Natural killer cell (primary cell): Measurements from ENCODE around the gene PDZRN3. TPM values are rescaled to one million over a fixed set of nuclear protein-coding genes. Genes with fewer than 3 reads are reported as not detected.

Source experiments
- ATAC-seq, 3 donors: fragments of 150-1000 bp in 2 of 3; fragments of 200-7000 bp in 1 of 3; cut with Tn5 transposase; 1 replicate in 1 of 3; 2 replicates in 2 of 3; pipeline ENCODE4 v1.10.0; 2021; ENCODE audit warnings: mild to moderate bottlenecking in 2 of 3, moderate library complexity in 2 of 3
- DNase-seq, 2 donors: peaks; one replicate each; pipeline versions ENCODE4 v3.0.0 to v3.0.0-alpha.2; 2013 to 2021; ENCODE audit warnings: mixed read lengths in 1 of 2
- H3K27ac ChIP-seq: one replicate; pipeline ENCODE4 v1.5.1; 2013; ENCODE audit warnings: mild to moderate bottlenecking, low read length
- H3K27me3 ChIP-seq: one replicate; pipeline ENCODE4 v1.6.1; 2013; ENCODE audit warnings: low read length; ENCODE audit not compliant: control insufficient read depth, insufficient read depth
- H3K36me3 ChIP-seq: one replicate; pipeline ENCODE4 v1.6.1; 2013; ENCODE audit warnings: low read length; ENCODE audit not compliant: control insufficient read depth, insufficient read depth
- H3K4me1 ChIP-seq: one replicate; pipeline ENCODE4 v1.6.1; 2013; ENCODE audit warnings: low read length; ENCODE audit not compliant: control insufficient read depth, insufficient read depth
- H3K4me3 ChIP-seq: one replicate; pipeline ENCODE4 v1.5.1; 2013; ENCODE audit warnings: low read length
- H3K9me3 ChIP-seq: one replicate; pipeline ENCODE4 v1.6.1; 2013; ENCODE audit warnings: low read length; ENCODE audit not compliant: control insufficient read depth, insufficient read depth
- H3K27ac Mint-ChIP-seq, 2 donors: one replicate each; pipeline ENCODE4 v1.8.0; 2022; ENCODE audit warnings: mild to moderate bottlenecking in 2 of 2, mixed read lengths in 2 of 2, moderate library complexity in 1 of 2
- H3K27me3 Mint-ChIP-seq, 2 donors: one replicate each; pipeline ENCODE4 v1.8.0; 2022; ENCODE audit warnings: low read depth in 2 of 2, mixed read lengths in 2 of 2
- H3K36me3 Mint-ChIP-seq: one replicate; pipeline ENCODE4 v1.8.0; 2022; ENCODE audit warnings: mixed read lengths
- H3K4me1 Mint-ChIP-seq, 2 donors: one replicate each; pipeline ENCODE4 v1.8.0; 2022; ENCODE audit warnings: mixed read lengths in 2 of 2
- H3K4me3 Mint-ChIP-seq: one replicate; pipeline ENCODE4 v1.8.0; 2022; ENCODE audit warnings: mild to moderate bottlenecking, moderate library complexity, mixed read lengths
- H3K9me3 Mint-ChIP-seq, 2 donors: one replicate each; pipeline ENCODE4 v1.8.0; 2022; ENCODE audit warnings: mixed read lengths in 2 of 2
- WGBS: methylation state at CpG from one replicate; pipeline ENCODE4 v1.1.7; 2013; ENCODE audit warnings: missing lambda C conversion rate; ENCODE audit not compliant: insufficient coverage; 5-methylcytosine and 5-hydroxymethylcytosine counted together
- intact Hi-C: fragments of 100-400 bp; cut with micrococcal nuclease; formaldehyde crosslinking; loops from one replicate; pipeline ENCODE4 v1.14.2; 2022
- total RNA-seq, 4 donors: library from RNA; stranded (reverse); fragments of 120-200 nt in 1 of 4; gene quantifications; one replicate each; pipeline versions ENCODE4 v1.2.3 to v1.2.4, GENCODE V29; 2013 to 2022
- TF ChIP-seq, protein P1 (sequence below): fragments of 200-600 bp; IDR thresholded peaks from one replicate; pipeline ENCODE4 v1.8.0; 2022; ENCODE audit warnings: antibody characterized with exemption

Gene PDZRN3
- total RNA-seq, 3 donors from 2014 or later (not counting 1 experiment from before 2014, with no cell fraction given) = not detected

DNA sequence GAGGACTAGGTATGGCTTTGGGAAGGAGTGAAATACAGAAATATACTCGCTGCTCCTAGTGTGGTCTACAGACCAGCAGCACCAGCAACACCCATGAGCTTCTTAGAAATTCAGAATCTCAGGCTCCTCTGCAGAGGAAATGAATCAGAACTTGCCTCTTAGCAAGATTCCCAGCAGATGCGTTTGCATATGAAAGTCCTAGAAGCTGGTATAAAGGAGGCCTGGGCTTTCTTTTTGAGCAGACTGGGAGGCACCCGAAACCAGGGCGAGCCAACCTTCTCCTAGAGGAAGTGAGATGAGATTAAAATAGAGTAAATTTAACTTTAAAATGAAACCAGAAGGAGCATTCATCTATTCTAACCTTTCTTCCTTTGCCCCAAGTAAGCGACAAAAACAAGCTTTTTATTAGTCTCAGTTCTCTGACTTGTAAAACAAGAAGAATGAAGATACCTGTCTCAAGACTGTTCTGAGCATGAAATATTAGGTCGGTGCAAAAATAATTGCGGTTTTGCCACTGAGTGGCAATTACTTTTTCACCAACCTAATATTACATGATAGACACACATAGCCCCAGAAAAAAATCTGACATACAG, 140.0 kb downstream of the PDZRN3 start:
- Mint-ChIP-seq H3K4me1 (no peaks in the 10 kb centered on the region), H3K36me3 (no peaks in the 10 kb centered on the region), H3K4me3 (no peak overlapping the region), H3K9me3 (no peaks in the 10 kb centered on the region), H3K27me3 (peaks cover 13 to 19% of the 10 kb centered on the region in 2 donors), H3K27ac (no peak overlapping the region)
- H3K9me3 ChIP-seq = no peaks in the 10 kb centered on the region
- intact Hi-C loops = no loop called here
- no peaks in the 10 kb centered on the region for H3K4me1 ChIP-seq
- ATAC-seq (no peak), DNase-seq (no peak)
- TF ChIP-seq, protein P1, sequence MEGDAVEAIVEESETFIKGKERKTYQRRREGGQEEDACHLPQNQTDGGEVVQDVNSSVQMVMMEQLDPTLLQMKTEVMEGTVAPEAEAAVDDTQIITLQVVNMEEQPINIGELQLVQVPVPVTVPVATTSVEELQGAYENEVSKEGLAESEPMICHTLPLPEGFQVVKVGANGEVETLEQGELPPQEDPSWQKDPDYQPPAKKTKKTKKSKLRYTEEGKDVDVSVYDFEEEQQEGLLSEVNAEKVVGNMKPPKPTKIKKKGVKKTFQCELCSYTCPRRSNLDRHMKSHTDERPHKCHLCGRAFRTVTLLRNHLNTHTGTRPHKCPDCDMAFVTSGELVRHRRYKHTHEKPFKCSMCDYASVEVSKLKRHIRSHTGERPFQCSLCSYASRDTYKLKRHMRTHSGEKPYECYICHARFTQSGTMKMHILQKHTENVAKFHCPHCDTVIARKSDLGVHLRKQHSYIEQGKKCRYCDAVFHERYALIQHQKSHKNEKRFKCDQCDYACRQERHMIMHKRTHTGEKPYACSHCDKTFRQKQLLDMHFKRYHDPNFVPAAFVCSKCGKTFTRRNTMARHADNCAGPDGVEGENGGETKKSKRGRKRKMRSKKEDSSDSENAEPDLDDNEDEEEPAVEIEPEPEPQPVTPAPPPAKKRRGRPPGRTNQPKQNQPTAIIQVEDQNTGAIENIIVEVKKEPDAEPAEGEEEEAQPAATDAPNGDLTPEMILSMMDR = no peak
- H3K27ac ChIP-seq = no peak overlapping the region
- WGBS = 54% methylated on average over 6 of the region's 7 CpGs
- no peaks in the 10 kb centered on the region for H3K27me3 ChIP-seq
- H3K36me3 ChIP-seq = no peaks in the 10 kb centered on the region
- H3K4me3 ChIP-seq = no peak overlapping the region

DNA sequence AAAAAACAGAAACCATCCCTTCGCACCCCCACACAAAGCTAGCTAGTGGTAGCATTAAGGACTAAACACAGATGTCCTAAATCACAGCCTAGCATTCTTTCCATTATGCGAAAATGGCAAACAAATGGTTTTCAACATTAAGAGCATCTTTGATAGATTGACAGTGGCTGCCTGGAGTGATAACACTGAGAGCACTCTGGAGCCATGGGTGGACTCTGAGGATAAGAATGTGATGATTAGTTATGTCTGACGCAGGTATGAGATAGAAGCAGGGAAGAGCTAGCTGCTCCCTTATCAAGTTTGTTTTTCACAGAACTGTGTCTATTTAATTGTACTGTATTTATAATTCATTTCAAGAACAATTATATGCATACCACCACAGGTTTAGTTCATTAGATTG, 142.9 kb downstream of the PDZRN3 start:
- Histone ChIP-seq H3K9me3 (no peaks in the 10 kb centered on the region), H3K4me1 (no peaks in the 10 kb centered on the region), H3K27ac (no peak overlapping the region), H3K4me3 (no peak overlapping the region), H3K27me3 (no peaks in the 10 kb centered on the region), H3K36me3 (no peaks in the 10 kb centered on the region)
- H3K36me3 Mint-ChIP-seq = no peaks in the 10 kb centered on the region
- ATAC-seq = no peak
- peaks cover 13 to 19% of the 10 kb centered on the region in 2 donors for H3K27me3 Mint-ChIP-seq
- DNase-seq = no peak
- no peak overlapping the region for H3K27ac Mint-ChIP-seq
- no peaks in the 10 kb centered on the region for H3K4me1 Mint-ChIP-seq
- intact Hi-C loops = no loop called here
- 93% methylated on average over 3 of the region's 3 CpGs for WGBS
- no peak overlapping the region for H3K4me3 Mint-ChIP-seq
- H3K9me3 Mint-ChIP-seq = no peaks in the 10 kb centered on the region
- TF ChIP-seq, protein P1 = no peak

DNA sequence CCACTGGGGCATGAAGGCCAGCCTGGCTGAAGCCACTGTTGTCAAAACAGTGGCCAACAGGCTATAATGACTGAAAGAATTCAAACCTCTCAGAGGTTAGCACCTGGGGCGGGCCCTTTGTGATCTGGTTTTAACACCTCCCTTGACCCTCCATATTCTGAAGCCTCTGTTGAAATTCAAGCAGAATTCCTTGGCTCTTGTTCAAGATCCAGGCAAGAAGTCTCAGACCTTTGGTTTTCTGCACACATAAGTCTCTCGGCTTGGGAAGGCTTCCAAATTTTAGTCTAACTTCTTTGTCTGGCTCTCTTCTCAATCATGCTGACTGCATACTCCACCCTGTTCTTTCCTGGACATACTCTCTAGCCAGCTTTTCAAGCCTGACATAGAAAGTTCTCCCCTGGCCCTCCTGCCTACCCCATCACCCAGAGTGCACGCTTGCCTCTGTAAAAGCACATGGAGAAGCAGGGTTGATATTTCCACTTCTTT, 144.5 kb downstream of the PDZRN3 start:
- Histone ChIP-seq H3K4me1 (no peaks in the 10 kb centered on the region), H3K4me3 (no peak overlapping the region), H3K27ac (no peak overlapping the region), H3K36me3 (no peaks in the 10 kb centered on the region), H3K9me3 (peaks cover 2% of the 10 kb centered on the region), H3K27me3 (no peaks in the 10 kb centered on the region)
- DNase-seq (no peak), ATAC-seq (no peak)
- peaks cover 13 to 19% of the 10 kb centered on the region in 2 donors for H3K27me3 Mint-ChIP-seq
- no peaks in the 10 kb centered on the region for H3K36me3 Mint-ChIP-seq
- H3K4me1 Mint-ChIP-seq = peaks cover 0 to 7% of the 10 kb centered on the region in 2 donors
- TF ChIP-seq, protein P1 = no peak
- H3K4me3 Mint-ChIP-seq = no peak overlapping the region
- H3K9me3 Mint-ChIP-seq = no peaks in the 10 kb centered on the region
- intact Hi-C loops = no loop called here
- WGBS = 86% methylated on average over 3 of the region's 3 CpGs
- H3K27ac Mint-ChIP-seq = no peak overlapping the region

DNA sequence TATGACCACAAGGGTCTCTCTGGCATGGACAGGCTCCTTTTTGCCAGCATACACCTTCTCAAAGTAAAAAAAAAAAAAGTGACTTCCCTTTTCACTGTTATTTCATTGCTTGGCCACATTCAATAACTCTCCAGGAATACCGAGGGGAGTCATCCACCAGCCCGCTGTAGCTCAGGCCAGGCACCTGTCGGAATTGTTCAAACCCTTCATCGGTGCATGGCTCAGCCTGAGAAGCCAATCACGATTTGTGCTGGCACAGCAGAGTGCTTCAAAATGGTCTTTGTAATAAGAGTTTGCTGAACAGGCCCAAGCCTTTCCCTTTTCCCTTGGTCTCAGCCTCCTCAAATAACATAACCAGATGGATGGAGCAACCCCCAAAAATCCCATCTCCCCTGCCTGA, 145.4 kb downstream of the PDZRN3 start:
- Histone ChIP-seq H3K4me3 (no peak overlapping the region), H3K27ac (no peak overlapping the region), H3K36me3 (no peaks in the 10 kb centered on the region), H3K9me3 (peaks cover 2% of the 10 kb centered on the region), H3K27me3 (no peaks in the 10 kb centered on the region), H3K4me1 (no peaks in the 10 kb centered on the region)
- ATAC-seq (no peak), DNase-seq (no peak)
- H3K4me1 Mint-ChIP-seq = peaks cover 0 to 7% of the 10 kb centered on the region in 2 donors
- H3K27ac Mint-ChIP-seq = no peak overlapping the region
- H3K9me3 Mint-ChIP-seq = no peaks in the 10 kb centered on the region
- WGBS = 79% methylated on average over 5 of the region's 5 CpGs
- intact Hi-C loops = no loop called here
- peaks cover 15 to 19% of the 10 kb centered on the region in 2 donors for H3K27me3 Mint-ChIP-seq
- no peaks in the 10 kb centered on the region for H3K36me3 Mint-ChIP-seq
- TF ChIP-seq, protein P1 = no peak
- no peak overlapping the region for H3K4me3 Mint-ChIP-seq
